ENCODE results near the gene NPBWR2.

GRCh38 chr20:64148581-64148980 is 41.2 kb upstream of the NPBWR2 start:
- TF ChIP-seq CTCF (IDR thresholded peaks at IDR 0.05) (no peak), POLR2A (IDR thresholded peaks at IDR 0.05) (no peak)
